Hepatocyte (in vitro differentiated cells): ENCODE results near the gene MLXIP. TPM values are rescaled to one million over a fixed set of nuclear protein-coding genes. Genes with fewer than 3 reads are reported as not detected.

Experiments
- DNase-seq: peaks from one replicate; pipeline ENCODE4 v3.0.0-alpha.2; 2016; ENCODE audit warnings: low spot score
- H2AFZ ChIP-seq: fragments of 200-600 bp; sonication (generic); 2 replicates; pipeline ENCODE4 v1.6.0; 2016; ENCODE audit warnings: antibody characterized with exemption, mild to moderate bottlenecking
- H3K27ac ChIP-seq: fragments of 200-600 bp; sonication (generic); 2 replicates; pipeline ENCODE4 v1.5.1; 2016; ENCODE audit warnings: mild to moderate bottlenecking
- H3K27me3 ChIP-seq: fragments of 200-600 bp; sonication (generic); 2 replicates; pipeline ENCODE4 v1.6.1; 2016
- H3K36me3 ChIP-seq: fragments of 200-600 bp; sonication (generic); replicated peaks from 2 replicates; pipeline ENCODE4 v1.5.1; 2016; ENCODE audit warnings: low read depth; ENCODE audit not compliant: insufficient read depth
- H3K4me1 ChIP-seq: fragments of 200-600 bp; sonication (generic); 2 replicates; pipeline ENCODE4 v1.5.1; 2016; ENCODE audit warnings: mild to moderate bottlenecking, moderate library complexity; ENCODE audit not compliant: insufficient read depth
- H3K4me2 ChIP-seq: fragments of 200-600 bp; sonication (generic); 2 replicates; pipeline ENCODE4 v1.6.0; 2016
- H3K4me3 ChIP-seq: fragments of 200-600 bp; sonication (generic); 2 replicates; pipeline ENCODE4 v1.5.1; 2016; ENCODE audit warnings: mild to moderate bottlenecking
- H3K79me2 ChIP-seq: fragments of 200-600 bp; sonication (generic); 2 replicates; pipeline ENCODE4 v1.6.0; 2017; ENCODE audit warnings: mild to moderate bottlenecking
- H3K9me2 ChIP-seq: fragments of 200-600 bp; sonication (generic); replicated peaks from 2 replicates; pipeline ENCODE4 v1.6.0; 2017; ENCODE audit warnings: mild to moderate bottlenecking; ENCODE audit not compliant: insufficient read depth
- H3K9me3 ChIP-seq: fragments of 200-600 bp; sonication (generic); 2 replicates; pipeline ENCODE4 v1.5.1; 2016; ENCODE audit warnings: low read depth, mild to moderate bottlenecking
- H4K20me1 ChIP-seq: fragments of 200-600 bp; sonication (generic); 2 replicates; pipeline ENCODE4 v1.6.0; 2016; ENCODE audit warnings: mild to moderate bottlenecking; ENCODE audit not compliant: insufficient read depth, poor library complexity, severe bottlenecking
- CTCF ChIP-seq: fragments of 200-600 bp; sonication (generic); IDR thresholded peaks from 2 replicates; pipeline ENCODE4 v1.5.1; 2016; ENCODE audit warnings: antibody characterized with exemption, mild to moderate bottlenecking; ENCODE audit not compliant: poor library complexity
- EZH2 ChIP-seq: fragments of 200-600 bp; sonication (generic); IDR thresholded peaks from 2 replicates; pipeline ENCODE4 v1.6.1; 2016; ENCODE audit warnings: antibody characterized with exemption, mild to moderate bottlenecking, borderline replicate concordance
- EZH2phosphoT487 ChIP-seq: fragments of 200-600 bp; sonication (generic); IDR thresholded peaks from one replicate; pipeline ENCODE4 v1.6.1; 2018; ENCODE audit warnings: antibody characterized with exemption, mild to moderate bottlenecking, low read depth, moderate library complexity; ENCODE audit not compliant: unreplicated experiment, severe bottlenecking
- WGBS: methylation state at CpG from one replicate; pipeline ENCODE4 v1.1.6; 2016; ENCODE audit warnings: low lambda C conversion rate; ENCODE audit errors: missing lambda C conversion rate; 5-methylcytosine and 5-hydroxymethylcytosine counted together
- polyA plus RNA-seq: library from polyadenylated mRNA; unstranded; fragments of >200 nt; fragmentation: Nextera tagmentation; extraction: Ambion mirVana; gene quantifications from 2 replicates; pipeline ENCODE4 v1.2.1, GENCODE V29; 2016
- total RNA-seq: library from RNA; depleted of rRNA; stranded (reverse); fragments of >200 nt; gene quantifications from 2 replicates; pipeline ENCODE4 v1.2.3, GENCODE V29; 2014

The MLXIP gene
- total and polyA plus RNA-seq, 2 experiments from 2014 or later = 11.5 to 33.1 TPM

- no peak overlapping the region for H3K4me2 ChIP-seq
- WGBS = 82% methylated on average over 10 of the region's 11 CpGs
- H3K27ac ChIP-seq = no peak overlapping the region
- H3K36me3 ChIP-seq = no peaks in the 10 kb centered on the region
- H3K79me2 ChIP-seq = no peaks in the 10 kb centered on the region
- TF ChIP-seq EZH2 (no peak), CTCF (no peak), EZH2phosphoT487 (no peak)
- H3K9me3 ChIP-seq = no peaks in the 10 kb centered on the region
- no peak overlapping the region for H3K4me3 ChIP-seq
- no peak overlapping the region for H2AFZ ChIP-seq
- H3K27me3 ChIP-seq = no peaks in the 10 kb centered on the region
- DNase-seq = no peak
- H3K4me1 ChIP-seq = no peaks in the 10 kb centered on the region
- H3K9me2 ChIP-seq = no peaks in the 10 kb centered on the region
- no peaks in the 10 kb centered on the region for H4K20me1 ChIP-seq
Observed at GRCh38 chr12:122160761-122161160, 82.2 kb downstream of the MLXIP start.

DNA sequence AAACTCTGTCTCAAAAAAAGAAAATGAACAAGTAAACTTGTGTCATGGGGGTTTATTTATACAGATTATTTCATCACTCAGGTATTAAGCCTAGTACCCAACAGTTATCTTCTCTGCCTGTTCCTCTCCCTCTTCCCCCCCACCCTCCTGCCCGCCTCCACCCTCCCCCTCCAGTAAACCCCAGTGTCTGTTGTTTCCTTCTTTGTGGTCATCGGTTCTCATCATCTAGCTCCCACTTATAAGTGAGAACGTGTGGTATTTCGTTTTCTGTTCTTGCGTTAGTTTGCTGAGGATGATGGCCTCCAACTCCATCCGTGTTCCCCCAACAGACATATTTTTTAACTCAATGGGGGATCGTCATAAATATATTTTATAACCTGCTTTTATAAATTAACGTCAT is 83.1 kb downstream of the MLXIP start:
- no peaks in the 10 kb centered on the region for H4K20me1 ChIP-seq
- TF ChIP-seq EZH2phosphoT487 (no peak), CTCF (no peak), EZH2 (no peak)
- H3K36me3 ChIP-seq = no peaks in the 10 kb centered on the region
- no peak overlapping the region for H3K27ac ChIP-seq
- no peaks in the 10 kb centered on the region for H3K27me3 ChIP-seq
- H3K4me1 ChIP-seq = no peaks in the 10 kb centered on the region
- H3K9me3 ChIP-seq = no peaks in the 10 kb centered on the region
- 87% methylated on average over 8 of the region's 8 CpGs for WGBS
- H3K9me2 ChIP-seq = no peaks in the 10 kb centered on the region
- H2AFZ ChIP-seq = no peak overlapping the region
- H3K79me2 ChIP-seq = no peaks in the 10 kb centered on the region
- no peak overlapping the region for H3K4me3 ChIP-seq
- no peak overlapping the region for H3K4me2 ChIP-seq
- no peak for DNase-seq

GRCh38 chr12:122162976-122163375 is 84.4 kb downstream of the MLXIP start:
- 97% methylated on average over 3 of the region's 3 CpGs for WGBS

More at GRCh38 chr12:122162976-122163375, 84.4 kb downstream of the MLXIP start:
- no peak overlapping the region for H3K4me3 ChIP-seq
- no peak overlapping the region for H3K4me2 ChIP-seq
- H3K36me3 ChIP-seq = no peaks in the 10 kb centered on the region
- H3K27ac ChIP-seq = no peak overlapping the region
- no peaks in the 10 kb centered on the region for H4K20me1 ChIP-seq
- DNase-seq = no peak
- H3K79me2 ChIP-seq = no peaks in the 10 kb centered on the region
- H2AFZ ChIP-seq = no peak overlapping the region
- no peaks in the 10 kb centered on the region for H3K4me1 ChIP-seq
- H3K9me3 ChIP-seq = no peaks in the 10 kb centered on the region
- no peaks in the 10 kb centered on the region for H3K27me3 ChIP-seq
- TF ChIP-seq EZH2 = no peak
- no peak for TF ChIP-seq EZH2phosphoT487
- TF ChIP-seq CTCF = no peak
- H3K9me2 ChIP-seq = no peaks in the 10 kb centered on the region
